Forelimb muscle (tissue), 1 donor: ENCODE results near the gene CNGA1. TPM values are rescaled to one million over a fixed set of nuclear protein-coding genes. Genes with fewer than 3 reads are reported as not detected.

Experiments used
- DNase-seq: peaks from one replicate; pipeline ENCODE4 v3.0.0-alpha.2; 2013; ENCODE audit warnings: low read depth
- polyA plus RNA-seq: library from polyadenylated mRNA; unstranded; fragments of 120-200 nt; gene quantifications from one replicate; pipeline ENCODE4 v1.2.1, GENCODE V29; 2013; ENCODE audit not compliant: insufficient read length

The CNGA1 gene
- polyA plus RNA-seq: 0.94 TPM

DNA sequence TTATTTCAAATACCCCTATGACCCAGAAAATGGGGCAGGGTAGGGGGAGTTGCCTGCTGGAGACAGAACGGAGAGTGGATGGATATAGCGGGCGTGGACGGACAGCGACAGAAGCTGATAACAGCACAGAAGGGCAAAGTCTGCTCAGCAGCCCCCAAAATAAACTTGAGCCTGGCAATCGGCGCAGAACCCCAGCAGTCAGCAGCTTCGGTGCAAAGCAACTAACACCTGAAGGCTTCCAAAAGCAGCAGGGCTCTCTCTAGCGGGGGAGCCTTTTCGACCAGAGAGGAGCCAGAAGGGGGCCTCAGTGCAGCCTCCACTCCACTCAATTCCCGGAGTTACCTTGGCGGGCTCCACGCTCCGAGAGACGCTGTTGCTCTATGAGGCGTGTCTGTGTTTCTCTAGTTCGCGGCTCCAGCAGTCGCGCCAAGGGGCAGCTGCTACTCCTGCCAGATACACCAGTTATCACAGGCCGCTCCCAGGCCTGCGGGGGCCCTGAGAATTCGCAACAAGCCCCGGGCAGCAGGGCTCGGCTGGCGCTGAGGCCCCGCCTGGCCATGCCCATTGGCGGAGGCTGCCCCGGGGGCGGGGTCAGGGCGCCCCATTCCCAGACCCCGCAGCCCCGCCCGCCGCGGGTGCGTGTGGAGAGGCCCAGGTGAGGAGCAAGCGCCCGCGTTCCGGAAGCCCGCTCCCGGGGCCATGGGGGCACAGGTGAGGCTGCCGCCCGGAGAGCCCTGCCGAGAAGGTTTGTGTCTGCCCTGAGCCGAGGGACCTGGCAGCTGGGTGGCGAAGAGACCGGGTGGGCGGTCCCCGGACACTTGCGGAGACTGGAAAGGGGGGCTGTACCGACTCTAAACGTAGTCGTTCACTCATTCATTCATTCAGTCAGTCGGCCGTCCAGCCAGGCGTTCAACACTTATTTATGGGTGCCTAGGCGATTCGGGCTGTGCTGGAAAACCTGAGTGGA lies at the start of gene CNGA1, which contains the start of gene NIPAL1:
TSS of gene CNGA1 (minus strand) at position 541 of the 967 bp plus-strand sequence. CDS start 63,992 bp downstream, outside the sequence.
TSS of gene NIPAL1 (plus strand) at position 632 of the 967 bp plus-strand sequence. CDS start at position 700, 68 bp downstream.
- no peak for DNase-seq

DNA sequence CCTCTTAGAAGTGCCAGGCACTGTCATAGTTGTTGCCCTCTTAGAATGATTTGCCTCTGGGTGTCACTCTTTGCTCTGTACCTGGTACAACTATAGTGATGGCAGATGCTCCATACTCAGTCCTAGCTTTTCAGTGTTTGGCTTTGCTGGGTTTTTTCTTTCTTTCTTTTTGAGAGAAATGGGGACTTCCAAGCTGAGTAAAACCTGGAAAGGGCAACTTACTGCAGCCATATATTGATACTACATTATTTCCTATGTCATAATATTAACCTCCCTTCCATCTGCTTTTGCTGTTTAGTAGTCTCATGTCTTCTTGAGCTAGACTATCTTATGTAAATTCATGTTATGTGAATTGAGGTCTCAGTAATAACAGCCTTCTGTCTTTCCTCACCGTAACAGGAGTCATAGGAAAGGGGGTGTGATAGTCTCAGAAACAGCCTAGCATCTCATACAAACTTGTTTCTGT lies 49.1 kb upstream of the CNGA1 start:
- no peak for DNase-seq

DNA sequence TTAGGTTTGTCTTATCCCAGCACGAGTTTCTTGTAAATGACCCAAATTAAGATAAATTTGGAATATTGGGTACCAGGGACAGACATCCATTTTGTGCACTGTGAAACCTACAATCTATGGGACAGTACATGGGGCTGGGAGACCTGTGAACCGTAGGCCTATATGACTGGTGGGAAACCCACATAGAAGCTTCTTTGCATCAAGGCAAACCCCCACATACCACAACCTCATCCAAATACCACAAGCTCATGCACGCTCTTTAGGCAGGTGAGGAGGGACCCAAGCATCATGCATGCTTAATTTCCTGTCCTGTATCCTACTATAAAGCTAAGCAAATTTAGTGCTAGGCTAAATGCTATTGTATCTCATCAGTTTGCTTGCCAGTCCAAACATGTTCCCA lies 47.9 kb upstream of the CNGA1 start:
- no peak for DNase-seq

DNA sequence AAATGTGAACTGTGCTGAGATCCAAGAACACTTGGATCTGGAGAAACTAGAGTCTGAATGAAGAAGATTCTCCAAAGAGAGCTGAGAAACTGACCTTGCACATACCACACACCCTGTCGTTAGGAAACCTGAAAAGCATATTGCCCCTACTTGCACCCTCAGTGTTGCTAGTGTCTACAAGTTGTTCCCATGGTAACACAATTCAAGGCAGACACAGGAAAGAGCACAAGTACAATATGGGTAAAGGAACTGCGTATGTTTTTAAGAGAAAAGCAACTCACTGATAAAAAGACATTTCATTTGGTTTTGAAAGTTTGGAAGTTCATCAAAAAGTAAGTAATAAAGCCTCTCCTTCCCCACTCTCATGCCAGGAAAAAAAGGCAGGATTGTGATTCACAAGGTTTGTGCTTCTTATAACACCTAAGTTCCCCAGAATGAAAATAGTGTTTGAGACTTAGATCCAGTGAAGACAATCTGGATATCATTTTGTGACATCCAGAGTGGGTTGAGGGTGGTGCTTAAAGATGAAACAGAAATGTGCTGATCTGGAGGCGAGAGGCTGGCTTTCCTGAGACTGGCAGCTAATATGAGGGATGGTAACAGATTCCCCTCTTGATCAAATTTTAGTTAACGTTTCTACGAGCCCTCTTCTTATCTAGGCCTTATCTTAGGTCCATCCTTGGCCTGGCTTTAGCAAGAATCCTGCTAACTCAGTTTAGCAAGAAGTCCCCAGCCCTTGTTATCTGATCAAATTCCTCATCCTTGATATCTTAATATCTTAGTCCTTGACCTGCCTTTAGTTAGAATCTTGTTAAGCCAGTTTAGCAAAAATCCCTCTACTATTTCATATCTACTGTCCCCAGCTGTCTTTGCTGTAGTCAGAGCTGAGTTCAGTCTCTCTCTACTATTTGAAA lies 42.4 kb upstream of the CNGA1 start:
- DNase-seq: no peak

DNA sequence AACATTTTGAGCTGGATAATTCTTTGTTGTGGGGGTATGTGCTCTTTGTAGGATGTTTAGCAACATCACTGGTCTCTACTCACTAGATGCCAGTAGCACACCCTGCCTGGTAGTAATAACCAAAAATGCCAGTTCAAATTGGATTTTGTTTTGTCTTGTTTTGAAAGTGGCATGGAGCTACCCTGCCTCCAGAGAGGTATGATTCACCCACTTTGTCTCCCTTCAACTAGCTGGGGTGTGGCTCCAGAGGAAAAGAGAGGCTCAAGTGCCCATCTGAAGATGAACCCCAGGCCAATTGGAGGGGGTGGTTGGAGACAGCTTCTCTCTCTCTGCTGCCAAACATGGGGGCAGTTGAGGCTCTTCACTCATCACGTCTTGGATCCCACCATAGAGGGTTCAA lies 34.6 kb upstream of the CNGA1 start:
- DNase-seq: no peak

DNA sequence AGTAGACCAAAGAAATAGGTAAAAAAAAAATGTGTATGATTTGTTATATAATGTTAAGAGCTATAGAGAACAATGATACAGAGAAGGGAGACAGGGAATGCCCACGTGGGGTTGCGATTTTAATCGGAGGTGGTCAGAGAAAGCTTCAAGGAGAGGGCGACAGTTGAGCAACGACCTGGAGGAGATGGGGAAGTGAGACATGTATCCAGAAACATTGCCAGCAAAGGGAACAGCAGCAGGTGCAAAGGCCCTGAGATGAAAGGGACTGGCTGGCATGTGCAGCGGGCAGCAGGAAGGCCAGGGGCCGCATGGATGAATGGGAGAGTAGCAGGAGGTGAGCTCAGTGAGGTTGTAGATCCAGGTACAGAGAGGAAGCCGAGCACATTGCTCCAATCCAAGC lies 33.0 kb upstream of the CNGA1 start:
- no peak for DNase-seq

DNA sequence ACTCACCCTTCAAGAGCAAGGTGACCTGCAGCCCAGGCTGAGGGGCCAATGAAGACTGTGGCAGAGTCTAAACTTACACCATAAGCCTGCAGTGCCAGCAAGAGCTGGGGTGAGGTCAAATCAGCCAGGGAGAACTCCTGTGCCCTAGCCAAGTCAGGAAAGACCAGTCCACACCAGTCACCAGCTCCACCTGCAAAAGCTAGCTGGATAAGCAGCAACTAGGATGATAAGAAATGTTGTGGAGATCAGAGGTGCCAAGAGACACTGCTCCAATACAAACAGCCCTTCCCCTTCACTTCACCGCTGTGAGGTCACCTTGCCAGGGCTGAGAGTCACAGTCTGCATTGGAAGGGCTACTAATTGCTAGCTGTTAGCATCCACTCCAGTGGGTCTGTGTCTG lies 31.4 kb upstream of the CNGA1 start:
- DNase-seq: no peak

DNA sequence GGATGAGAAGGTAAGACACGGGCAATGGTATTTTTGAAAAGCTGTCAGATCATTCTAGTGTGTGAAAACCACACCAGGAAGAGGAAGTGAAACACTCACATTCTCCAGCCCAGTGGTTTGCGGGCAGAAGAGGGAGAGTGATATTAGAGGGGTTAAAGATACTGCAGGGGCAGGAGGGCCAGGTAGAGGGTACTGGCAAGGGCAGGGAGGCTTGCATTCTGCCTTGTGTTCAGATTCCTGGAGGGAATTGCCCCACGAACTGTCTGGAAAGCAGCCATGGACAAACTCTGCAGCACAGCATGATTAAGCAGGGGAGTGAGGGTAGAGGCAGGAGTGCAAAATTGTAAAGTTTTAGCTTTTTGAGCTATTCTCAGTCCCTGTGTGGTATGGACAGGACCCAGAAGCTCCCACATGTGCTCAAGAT lies 31.0 kb upstream of the CNGA1 start:
- no peak for DNase-seq

DNA sequence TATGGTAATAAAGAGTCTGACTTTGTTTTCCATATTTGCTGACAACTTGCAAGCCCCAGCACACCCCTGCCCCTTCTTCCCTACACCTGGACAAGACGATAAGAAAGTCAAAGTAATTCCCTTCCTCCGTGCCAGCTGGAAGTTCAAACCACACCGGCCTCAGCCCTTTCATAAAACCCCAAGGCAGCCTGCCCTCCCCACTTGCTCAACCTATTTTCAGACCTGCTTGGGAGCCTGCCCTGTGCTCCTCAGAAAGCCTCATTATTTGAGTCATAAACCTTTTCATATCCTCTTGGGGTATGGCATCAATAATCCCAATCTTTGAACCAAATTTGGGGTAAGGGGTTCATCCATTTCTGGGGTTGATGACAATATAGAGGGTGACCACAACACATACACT lies 29.6 kb upstream of the CNGA1 start:
- DNase-seq: no peak

DNA sequence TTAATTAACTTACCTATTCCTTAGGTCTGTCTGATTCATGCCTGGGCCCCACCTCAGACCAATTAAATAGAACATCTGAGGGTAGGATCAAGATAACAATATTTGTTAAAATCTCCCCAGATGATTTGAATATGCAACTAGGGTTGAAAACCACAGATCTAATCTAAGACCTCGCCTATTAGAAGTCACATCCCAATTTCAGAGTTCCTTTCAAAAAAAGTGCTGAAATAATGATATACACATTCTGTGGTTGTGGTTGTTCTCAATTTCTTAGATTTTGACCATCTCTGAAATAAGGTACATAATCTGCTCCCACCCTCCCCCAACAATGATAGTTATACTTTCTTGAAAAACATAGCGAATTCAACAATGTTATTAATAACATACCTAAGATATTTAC lies 27.8 kb upstream of the CNGA1 start:
- no peak for DNase-seq

DNA sequence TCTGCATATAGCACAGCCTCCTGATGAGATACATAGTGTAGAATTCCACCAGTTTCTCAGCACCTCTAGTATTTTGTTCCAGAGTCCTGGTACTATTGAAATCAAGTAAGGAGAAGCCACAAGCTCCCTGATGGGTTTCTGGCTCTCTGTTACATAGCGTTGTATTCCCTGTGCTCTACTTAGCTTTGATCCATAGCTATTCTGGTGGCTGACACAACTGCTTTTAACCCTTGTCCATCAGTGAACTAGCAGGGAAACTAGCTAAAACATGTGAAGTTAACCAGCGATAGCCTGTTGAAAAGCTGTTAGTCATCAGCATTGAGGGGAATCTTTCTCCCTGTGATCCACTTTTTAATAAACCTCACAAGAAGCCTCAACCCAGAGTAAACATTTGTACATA lies 27.0 kb upstream of the CNGA1 start:
- no peak for DNase-seq

DNA sequence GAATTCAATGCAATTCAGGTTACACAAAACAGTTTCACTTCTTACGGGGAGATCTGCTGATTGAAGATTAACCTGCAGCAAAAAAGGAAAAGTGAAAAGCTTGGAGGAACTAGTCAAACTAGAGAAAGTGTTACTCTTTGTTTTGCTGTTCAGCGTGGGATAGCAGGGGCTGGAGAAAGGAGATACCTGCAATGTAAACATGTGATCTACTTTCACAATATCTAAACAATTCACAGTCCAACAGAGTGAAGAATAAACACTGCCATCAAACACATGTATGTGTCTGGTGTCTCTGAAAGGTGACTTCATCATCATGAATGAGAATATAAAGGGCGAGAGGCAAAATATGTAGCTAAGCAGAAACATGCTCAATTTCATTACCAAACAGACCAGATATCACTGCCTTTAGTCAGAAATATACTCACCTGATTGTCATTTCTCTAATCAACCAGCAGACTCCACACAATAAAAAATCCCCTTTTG lies 26.5 kb upstream of the CNGA1 start:
- no peak for DNase-seq

DNA sequence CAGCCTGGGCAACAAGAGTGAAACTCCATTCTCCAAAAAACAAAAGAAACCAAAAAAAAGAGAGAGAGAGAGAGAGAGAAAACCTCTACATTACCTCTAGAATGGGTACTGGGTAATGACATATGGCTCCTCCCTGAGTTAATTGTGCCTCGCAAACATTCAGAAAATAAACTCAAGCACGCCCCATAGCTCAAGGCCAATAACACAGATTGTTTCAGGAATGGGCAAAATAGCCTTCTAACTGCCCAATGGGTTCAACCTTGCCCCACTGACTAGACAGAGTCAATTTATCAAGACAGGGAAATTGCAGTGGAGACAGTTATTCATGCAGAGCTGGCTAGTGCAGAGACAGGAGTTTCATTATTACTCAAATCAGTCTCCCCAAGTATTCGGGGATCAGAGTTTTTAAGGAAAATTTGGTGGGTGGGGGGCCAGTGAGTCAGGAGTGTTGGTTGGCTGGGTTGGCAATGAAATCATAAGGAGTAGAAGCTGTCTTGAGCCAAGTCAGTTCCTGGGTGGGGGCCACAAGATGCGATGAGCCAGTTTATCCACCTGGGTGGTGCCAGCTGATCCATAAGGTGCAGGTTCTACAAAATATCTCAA lies 25.2 kb upstream of the CNGA1 start:
- DNase-seq: no peak

DNA sequence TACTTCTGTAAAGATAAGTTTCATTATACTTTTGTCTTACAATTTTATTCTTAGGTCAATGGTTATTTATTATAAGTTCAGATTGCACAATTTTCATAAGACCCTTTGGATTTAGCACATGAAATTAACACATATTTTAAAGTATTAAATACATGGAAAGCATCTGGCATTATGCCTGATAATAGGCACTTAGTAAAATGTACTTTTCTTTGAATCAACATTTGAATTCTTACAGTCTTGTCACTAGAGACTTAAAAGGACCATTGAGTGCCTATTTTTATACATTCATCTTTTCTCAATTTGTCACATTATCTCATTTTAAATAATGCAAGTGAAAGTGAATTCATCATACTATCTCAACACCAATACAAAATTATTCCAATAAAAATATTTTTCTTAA lies 23.1 kb upstream of the CNGA1 start:
- no peak for DNase-seq

DNA sequence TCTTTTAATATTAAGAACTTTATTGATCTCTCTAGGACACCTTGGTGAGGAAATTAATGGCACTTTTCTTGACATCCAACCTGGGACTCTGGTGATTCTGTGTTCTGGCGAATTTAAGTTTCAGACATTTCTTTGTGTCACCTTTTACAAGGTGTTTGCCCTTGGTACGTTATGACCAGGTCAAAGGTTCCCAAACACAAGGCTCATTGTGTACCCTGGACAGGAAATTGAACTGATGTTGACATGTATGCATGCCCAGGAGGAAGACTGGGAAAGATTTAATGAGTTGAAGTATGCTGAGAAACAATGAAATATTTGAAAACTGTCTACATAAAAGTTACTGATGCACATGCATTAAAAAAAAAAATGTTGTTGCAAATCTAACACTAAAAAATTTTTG lies 22.2 kb upstream of the CNGA1 start:
- no peak for DNase-seq

DNA sequence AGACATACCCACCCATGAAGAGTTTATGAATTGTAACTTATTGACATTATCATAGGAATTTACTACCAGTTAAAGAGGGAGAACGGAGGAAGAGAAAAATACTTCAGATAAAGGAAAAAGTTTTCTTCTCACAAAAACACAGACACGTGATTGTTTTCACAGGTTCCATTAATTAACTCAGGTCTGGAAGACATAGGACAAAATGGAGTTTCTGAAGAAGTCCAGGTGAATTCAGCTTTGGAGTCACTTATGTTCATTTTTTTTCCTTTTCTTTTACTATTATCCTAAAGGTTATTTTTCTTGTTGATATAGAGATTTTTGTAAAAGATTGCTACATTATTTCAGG lies 20.6 kb upstream of the CNGA1 start:
- DNase-seq: no peak

DNA sequence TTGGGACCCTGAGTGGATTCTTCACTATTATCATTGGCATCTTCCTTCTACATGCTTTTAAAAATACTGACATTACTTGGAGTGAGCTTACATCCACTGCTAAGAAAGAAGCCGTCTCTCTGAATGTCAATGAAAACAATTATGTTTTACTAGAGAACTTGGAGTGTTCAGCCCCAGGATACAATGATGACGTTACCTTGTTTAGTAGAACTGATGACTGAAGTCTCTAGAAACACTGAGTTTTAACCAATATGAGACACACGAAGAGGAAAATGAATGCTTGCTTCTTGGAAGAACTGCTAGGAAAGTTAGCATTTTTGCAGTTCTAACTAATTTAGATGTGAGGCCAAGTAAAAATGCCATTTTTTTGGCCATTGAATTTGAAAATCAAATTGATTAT lies 19.5 kb upstream of the CNGA1 start:
- no peak for DNase-seq

DNA sequence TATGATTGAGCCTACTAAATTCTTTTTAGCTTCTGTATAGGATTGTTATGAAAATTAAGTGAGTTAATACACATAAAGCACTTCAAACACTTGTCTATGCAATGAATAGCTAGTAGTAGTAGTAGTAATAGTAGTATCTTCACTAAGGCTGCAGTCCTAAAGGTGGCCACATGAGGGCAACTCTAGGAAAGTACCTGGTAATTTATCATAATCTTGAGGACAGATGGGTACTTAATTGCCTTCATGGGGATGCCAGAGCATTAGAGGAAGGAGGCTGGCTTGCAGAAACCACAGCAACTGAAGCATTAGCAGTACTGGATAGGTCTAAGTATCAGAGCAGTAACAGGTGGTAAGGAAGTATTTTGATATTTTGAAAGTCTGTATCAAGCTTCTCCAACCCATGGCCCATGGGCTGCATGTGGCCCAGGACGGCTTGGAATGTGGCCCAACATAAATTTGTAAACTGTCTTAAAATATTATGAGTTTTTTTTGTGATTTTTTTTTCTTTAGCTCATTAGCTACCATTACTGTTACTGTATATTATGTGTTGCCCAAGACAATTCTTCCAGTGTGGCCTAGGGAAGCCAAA lies 17.4 kb upstream of the CNGA1 start:
- DNase-seq: no peak

DNA sequence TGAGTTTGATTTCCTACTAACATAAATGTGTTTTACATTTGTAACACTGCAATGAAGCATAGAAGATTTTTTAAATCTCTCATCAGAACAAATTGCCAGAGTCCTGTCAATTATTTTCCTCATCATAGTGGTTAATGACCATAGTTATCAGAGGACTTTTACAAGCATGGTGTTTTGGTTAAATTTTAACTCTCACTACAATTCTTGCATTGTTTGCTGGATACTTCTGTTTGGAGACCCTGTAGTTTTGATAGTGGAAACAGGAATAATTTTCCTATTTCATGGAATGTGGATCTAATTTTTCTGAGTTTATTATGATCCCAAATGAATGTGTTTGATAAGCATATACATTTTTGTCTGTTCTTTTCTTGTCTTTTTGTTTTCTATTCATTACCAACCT lies 16.9 kb upstream of the CNGA1 start:
- DNase-seq: no peak

DNA sequence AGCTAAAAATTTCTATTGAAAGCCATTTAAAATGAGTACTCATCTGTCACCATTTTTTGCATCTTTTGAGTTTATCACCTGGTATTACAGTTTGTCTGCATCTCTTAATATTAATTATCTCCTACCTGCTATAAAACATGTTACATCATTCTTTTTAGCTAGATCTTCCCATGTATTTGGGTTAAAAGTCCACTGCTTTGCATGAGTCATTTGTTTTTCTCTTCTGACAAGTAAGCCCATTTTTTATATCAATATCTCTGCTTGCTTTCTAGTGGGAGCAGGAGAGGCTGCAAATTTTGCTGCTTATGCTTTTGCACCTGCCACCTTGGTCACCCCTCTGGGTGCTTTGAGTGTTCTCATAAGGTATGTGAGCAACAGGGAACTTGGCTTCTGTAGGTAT lies 16.2 kb upstream of the CNGA1 start:
- DNase-seq: no peak

DNA sequence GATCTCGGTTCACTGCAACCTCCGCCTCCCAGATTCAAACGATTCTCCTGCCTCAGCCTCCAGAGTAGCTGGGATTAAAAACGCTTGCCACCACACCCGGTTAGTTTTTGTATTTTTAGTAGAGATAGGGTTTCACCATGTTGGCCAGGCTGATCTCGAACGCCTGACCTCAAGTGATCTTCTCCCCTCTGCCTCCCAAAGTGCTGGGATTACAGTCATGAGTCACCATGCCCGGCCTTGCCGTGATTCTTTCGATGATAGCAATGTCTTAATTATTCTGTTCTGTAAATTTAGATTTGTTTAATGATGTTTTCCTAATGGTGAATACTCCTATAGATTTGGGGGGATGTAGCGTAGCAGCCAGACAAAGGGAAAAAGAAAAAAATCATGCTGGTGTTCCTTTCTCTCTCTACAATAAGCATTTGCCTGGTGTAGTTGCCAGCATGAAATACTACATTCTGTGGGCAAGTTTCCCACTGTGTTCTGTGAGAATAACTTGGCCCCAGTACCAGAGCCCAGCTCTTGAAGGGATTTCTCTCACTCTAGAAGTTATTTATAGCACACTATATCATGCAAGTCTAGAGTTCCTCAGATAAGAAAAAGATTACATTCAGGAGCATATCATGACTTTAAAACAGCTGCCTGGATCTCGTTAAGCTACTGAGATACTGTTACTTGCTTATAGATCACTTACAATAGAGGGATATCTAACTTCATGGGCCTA lies 15.5 kb upstream of the CNGA1 start:
- DNase-seq: no peak
